Pons (tissue), 1 donor: ENCODE results near the gene ETV6.

Experiments used
- DNase-seq: peaks from one replicate; pipeline ENCODE4 v3.0.0-alpha.2; 2016; ENCODE audit warnings: low spot score

ETV6 gene

DNA sequence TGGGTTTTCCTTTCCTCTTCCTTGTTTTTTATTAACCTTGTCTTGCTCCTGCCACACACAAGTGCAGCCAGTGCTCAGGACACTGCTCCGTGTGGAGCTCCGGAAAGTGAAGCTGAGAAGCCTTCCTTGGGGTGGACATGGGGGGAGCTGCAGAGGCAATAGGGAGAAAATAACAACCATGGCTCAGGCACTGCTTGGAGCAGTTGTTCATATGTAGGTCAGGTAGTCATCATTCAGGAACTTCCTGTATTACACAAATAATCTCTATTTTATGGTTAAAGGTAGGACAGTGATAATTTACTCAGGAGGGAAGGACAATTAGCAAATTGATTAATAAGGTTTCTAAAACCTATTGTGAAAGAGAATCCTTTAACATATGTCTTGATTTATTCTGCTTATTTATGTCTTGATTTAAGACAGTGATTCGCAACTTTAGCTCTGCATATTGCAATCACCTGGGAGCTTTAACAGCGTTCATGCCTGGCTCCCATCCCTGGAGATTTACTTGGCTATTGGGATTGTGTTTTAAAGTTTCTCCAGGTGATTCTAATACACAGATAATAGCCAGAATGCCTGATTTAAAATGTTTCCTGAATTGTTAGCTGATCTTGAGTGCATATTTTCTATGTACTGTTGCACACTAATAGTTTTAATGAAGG is 92.1 kb downstream of the ETV6 start:
- DNase-seq: no peak

- no peak for DNase-seq
Observed at GRCh38 chr12:11743423-11744409, 94.2 kb downstream of the ETV6 start.

DNA sequence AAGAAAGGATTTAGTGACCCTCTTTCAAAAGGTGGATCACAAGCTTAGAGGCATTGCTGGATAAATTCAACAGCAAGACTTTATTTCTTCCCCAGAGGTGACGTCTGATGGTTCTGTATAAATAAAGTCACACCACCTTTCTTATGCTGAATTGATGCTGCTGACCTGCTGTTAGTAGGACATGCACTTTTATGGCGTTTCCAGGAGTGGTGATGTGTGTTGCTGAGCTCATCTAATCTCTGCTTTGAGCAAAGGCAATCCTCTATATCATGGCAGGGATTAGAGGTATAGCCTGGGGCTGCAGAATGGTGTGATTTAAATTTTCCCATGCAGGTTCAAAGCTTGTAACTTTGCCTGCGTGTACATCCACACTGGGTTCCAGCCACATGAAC is 94.9 kb downstream of the ETV6 start:
- no peak for DNase-seq

DNA sequence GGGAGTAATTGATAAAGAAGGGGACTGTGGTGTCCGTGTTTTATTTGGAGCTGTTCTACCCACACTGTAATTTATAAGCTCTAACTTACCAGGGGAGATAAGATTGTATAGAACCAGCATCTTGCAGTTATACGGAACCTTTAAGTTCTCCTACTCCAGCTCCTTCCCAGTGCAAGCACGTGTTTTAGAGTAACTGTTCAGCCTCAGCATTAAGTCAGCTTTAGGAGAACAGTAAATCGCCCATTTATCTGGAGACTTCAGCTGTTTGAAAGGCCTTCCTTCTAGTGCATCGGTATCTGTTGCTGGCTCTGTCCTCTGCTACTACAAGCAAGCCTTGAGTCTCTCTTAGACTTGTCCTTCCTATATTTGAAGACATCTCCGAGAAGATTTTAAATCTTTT is 95.6 kb downstream of the ETV6 start:
- no peak for DNase-seq

DNA sequence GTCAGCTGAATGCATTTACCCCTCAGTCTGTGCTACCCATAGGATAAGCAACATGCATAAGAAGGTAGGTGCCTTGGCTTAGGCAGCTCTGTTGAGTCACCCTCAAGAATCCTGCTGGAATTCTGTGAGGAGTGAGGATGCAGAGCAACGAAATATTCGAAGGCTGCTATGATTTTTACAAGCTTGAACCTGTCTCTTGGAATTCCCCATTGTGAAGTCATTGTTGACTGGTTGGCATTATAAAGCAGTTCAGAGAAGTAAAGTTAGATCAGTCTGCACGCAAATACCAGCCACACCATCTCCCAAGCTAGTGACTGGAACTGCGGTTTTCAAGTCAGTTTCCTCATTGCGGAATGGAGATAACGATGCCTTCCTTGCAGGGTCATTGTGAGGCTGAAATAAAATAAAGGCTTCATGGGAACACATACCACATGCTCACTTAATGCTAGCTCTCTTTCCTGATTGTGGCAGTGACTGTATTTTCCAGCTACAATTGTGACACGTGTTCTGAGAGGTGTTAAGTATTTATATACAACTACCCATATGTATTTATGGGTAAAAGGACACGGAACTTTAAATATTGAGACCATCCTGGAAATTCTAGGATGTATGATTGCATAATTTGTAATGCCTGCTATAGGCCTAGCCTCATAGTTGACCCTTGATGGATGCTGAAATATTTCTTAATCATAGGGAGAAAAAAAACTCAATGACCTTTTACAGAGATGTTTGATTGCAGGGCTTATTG is 96.7 kb downstream of the ETV6 start:
- peak; percentile 72 for DNase-seq

GRCh38 chr12:11746940-11747716 is 97.7 kb downstream of the ETV6 start:
- DNase-seq: no peak

DNA sequence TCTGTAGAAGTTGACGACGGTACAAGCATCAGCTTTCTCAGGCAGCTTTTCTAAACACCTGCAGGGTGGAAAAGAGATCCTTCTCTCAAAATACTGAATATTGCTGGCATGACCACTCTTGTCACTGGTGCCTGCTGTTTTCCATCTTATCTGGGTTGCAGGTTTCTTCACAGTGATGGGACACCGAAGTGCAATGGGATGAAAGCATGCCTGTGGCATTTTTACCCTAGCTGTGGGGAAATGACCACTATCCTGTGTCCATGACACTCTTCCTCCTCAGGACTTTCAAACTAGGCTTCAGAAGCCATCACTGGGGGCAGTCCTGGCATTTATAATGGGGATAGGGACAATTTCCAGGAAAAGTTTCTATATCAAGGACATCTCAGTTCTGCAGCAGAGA is 98.5 kb downstream of the ETV6 start:
- no peak for DNase-seq

DNA sequence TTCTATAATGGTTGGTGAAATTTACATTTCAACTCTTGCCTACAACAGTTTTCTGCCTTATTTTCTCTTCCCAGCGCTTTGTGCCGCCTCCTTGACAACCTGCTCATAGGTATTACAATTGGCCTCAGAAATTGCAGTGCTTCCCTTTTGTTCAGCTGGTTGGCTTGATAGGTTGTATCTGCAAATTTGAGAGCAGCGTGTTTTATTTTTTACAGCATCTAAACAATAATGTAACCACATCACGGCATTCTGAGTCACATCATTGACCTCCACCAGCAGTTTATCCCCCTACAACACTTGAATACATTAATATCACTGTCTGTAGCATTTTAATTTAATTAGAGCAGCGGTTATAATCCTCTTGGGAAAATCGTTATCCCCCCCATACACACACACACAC is 99.4 kb downstream of the ETV6 start:
- DNase-seq: no peak

- peak; percentile 73 for DNase-seq
Observed at GRCh38 chr12:11749943-11750690, 100.6 kb downstream of the ETV6 start.

DNA sequence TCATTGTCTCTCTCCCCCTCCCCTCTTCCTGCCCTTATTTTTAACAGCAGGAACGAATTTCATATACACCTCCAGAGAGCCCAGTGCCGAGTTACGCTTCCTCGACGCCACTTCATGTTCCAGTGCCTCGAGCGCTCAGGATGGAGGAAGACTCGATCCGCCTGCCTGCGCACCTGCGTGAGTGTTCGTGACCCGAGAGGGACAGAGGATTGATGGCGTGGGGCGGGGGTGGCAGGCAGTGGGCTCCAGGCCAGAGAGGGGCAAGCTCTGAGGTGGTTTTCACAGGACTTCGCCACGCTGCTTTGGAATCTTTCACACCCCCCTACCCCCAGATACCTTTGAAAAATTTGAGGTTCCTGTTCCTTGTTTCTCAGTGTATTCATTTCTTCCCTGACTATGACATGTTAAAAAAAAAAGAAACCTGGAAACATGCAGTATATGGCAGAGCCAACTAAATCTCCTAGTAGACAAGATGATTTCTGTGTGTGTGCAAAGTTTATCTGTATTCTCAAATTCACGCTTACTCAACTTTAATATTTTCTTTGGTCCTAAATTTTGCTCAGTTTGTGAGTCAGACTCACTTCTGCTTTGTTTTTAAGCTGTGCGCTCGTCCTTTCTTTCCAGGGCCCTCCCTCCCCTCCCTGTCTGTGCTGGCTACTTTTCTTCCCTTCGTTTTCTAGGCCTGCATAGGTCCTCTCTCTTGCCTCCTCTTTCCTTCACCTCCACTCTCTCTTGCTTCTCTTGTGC is 103.1 kb downstream of the ETV6 start:
- DNase-seq: no peak

DNA sequence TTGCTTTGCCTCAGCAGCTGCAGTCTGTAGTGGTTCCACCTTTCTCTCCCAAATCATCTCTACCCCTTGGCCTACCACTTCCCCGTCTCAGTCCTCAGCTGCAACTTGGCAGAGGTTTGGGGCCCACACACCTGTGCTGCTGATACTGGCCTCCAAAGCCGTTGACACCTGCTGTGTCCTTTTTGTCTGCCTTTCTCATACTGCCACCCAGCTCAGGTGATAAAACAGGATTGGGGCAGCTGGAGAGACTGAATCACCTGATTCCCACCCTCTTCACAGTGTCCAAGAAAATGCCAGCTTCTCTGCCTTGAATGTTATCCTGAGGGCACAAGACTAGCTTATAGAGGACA is 103.7 kb downstream of the ETV6 start:
- DNase-seq: no peak

DNA sequence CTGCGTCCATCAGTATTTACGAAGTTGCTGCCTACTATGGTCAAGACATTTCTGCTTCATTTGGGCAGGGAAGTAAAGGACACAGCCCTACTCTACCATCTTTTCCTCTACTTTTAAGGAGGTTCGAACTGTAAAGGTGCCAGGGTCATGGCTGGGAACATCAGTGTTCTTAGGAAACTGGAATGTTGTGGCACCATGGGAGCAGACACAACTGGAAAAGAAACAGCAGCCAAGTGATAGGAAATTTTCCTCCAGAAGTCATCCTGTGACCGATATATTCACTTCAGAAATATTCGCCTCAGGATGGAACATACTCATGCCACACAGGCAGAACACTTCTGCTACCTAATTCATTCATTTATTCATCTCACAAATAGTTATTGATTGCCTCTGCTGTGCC is 104.4 kb downstream of the ETV6 start:
- DNase-seq: no peak

DNA sequence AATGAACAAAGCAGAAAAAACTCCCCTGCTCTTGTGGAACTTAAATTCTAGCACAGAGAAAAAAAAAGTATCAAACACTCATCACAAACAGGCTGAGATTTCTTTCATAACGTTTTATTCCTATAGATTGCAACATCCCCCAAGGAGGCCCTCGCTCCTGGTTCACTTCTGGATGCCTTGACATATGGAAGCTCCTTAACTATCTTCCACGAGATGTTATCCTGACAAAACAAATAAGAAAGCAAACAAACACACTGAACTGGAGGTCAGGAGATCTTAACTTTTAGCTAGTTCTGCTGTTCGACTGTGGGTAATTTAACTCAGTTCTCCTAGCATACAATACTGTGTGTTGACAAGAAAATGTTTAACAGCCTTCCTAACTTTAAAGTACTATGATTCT is 104.8 kb downstream of the ETV6 start:
- no peak for DNase-seq

- DNase-seq: no peak
Observed at GRCh38 chr12:11755302-11755930, 105.9 kb downstream of the ETV6 start.

DNA sequence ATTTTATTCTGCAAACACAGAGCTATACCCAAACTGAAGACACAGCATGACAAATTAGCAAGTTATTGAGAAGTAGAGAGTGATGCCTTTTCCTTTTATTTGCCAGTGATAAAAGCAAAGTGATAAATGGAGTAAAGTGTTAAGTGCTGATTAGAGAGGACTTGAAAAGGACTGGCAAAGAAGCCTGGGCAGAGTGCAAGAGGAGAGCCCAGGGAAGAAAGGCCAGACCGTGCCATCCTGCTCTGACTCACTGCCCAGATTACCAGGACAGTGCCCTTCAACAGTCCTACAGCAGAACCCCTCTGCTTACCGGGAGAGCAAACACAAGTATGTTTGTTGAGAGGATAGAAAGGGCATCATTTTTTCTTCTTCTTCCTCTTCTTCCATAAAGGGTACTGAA is 106.5 kb downstream of the ETV6 start:
- DNase-seq: no peak

GRCh38 chr12:11756523-11756922 is 107.0 kb downstream of the ETV6 start:
- DNase-seq: no peak

DNA sequence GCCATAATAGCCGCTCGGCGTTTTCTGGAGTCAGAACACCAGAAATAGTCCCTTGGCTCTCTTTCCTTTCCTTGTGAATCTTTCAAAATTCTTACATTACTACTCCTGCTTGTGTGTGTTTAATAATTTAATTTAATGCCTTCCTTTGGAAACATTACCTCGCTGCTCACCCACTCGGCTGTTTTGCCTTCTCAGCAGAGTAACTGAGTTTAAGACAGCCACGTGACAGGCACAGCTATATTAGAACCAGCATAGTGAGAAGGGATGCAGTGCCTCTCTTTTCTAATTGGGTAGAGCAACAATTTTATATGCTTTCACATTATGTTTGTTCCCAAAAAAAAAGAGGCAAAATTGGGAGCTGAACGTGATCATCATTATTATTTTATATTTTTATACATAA is 107.6 kb downstream of the ETV6 start:
- DNase-seq: no peak

DNA sequence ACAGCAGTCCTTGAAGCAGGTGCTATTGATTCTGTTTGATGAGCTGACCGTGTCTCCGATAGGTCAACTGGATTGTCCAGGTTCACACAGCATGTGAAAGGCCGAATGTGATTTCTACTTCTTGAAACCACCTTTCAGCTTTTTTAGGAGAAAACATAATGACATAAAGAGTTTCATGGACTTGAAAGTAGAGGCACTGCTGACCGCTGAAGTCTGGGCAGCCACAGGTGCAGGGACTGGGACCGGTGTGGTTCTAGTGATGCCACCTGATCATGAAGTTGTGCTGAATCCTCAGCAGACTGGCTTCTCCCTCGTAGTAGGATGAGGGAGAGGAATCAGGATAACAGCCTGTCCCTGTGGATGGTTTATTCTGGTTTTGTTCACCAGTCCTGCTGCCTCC is 108.1 kb downstream of the ETV6 start:
- no peak for DNase-seq

DNA sequence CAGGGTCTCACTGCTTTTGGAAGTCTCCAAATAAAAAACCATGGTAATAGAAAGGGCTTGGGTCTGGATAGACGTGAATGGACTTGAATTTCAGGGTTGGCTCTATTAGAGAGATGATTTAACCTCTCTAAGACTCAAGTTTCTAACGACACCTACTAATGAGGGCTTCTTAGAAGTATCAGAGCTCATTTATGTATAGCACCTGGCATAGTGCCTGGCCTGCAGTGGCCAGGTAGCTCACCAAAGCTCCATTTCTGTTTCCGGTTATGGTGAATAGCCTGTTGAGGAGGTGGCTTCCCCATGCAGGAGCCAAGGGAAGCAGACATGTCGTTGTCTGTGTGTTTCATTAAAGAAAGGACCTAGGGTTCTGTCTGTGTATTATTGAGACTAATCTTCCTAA is 108.6 kb downstream of the ETV6 start:
- DNase-seq: no peak
